Activated T-cell treated with anti-CD3 and anti-CD28 coated beads, Interleukin-2, amount 50 U/mL, for 48 hours (primary cell): ENCODE results near the gene MRTO4.
"Not testable (repeated sequence)": the region's sequence is repeated elsewhere in the genome, so short reads cannot be mapped to it uniquely, and the experiment has no call there.

Source experiments
- DNase-seq, 2 experiments: peaks; one replicate each; pipeline ENCODE4 v3.0.0-alpha.2; 2020

Gene MRTO4

GRCh38 chr1:19273106-19273843, 21.7 kb downstream of the MRTO4 start:
- DNase-seq: no peak

DNA sequence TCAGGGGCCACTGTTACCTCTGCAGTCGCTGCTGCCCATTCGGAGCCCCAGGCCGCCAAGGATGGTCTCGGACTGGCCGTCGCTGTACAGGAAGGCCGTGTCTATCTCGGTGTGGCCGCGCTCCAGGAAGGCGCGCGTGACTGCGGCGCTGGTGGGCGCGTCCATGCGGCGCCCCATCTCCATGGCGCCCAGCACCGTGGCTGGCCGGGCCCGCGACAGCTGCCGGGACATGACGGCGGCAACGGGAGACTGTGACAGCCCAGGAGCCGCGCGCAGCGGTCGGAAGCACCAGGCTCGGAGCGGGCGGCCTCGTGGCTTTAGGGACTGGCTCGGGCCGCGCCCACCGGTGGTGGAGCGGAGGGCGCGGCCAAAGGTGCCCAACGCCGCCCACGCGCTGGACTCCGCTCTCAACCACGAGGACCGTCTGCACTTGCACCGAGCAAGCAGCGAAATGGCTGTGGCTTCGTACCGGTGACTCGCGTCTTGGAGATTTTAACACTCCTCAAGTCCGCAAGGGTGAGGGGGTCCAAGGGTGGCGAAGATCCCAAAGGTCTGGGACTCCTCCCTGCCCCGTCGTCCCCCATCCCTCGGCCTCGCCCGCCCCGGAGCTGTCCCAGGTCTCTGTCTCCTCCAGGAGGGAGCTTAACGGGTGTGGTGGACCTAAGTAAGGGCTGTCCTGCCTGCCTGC, 22.4 kb downstream of the MRTO4 start:
- not testable (repeated sequence) for DNase-seq

GRCh38 chr1:19274636-19275035, 23.0 kb downstream of the MRTO4 start:
- no peak for DNase-seq

GRCh38 chr1:19283891-19284290, 32.3 kb downstream of the MRTO4 start:
- DNase-seq: no peak

DNA sequence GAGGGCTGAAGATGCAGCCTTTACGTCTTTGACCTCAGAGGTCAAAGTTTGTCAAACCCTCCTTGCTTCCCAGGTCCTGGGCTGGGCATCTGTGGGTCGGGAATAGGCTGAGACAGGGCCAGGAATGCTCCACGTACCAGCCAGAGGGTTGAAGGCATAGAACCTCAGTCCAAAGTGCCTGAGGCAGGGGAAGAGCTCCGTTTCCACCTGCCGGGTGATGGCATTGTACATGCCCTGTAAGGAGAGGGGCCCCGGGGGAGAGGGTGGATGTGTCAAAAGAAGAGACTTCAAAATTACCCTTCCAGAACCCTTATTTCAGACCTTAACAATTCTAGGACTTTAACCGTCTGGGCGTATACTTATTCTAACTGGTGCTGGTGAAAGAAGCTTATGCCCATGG, 33.3 kb downstream of the MRTO4 start:
- no peak for DNase-seq

GRCh38 chr1:19285366-19285765, 33.8 kb downstream of the MRTO4 start:
- not testable (repeated sequence) for DNase-seq

DNA sequence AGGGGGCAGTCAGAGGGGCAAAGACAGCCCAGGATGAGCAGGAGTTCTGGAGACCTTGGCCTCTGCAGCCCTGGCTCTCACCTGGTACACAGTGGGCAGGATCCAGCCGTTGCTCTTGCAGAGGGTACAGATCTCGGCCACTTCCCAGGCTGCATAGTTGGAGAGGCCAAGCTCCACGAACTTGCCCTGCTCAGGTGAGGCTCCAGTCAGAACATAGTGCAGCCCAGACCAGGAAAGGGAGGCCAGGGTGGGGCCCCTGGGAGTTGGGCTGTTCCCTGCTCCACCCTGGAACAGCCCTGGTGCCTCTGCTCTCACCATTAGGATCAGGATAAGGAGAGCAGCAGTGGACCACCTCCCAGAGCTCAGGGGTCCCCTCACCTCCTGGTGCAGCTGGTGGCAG, 34.2 kb downstream of the MRTO4 start:
- not testable (repeated sequence) for DNase-seq

- no peak for DNase-seq
These were observed 36.0 kb downstream of the MRTO4 start for GRCh38 chr1:19287436-19288185.

DNA sequence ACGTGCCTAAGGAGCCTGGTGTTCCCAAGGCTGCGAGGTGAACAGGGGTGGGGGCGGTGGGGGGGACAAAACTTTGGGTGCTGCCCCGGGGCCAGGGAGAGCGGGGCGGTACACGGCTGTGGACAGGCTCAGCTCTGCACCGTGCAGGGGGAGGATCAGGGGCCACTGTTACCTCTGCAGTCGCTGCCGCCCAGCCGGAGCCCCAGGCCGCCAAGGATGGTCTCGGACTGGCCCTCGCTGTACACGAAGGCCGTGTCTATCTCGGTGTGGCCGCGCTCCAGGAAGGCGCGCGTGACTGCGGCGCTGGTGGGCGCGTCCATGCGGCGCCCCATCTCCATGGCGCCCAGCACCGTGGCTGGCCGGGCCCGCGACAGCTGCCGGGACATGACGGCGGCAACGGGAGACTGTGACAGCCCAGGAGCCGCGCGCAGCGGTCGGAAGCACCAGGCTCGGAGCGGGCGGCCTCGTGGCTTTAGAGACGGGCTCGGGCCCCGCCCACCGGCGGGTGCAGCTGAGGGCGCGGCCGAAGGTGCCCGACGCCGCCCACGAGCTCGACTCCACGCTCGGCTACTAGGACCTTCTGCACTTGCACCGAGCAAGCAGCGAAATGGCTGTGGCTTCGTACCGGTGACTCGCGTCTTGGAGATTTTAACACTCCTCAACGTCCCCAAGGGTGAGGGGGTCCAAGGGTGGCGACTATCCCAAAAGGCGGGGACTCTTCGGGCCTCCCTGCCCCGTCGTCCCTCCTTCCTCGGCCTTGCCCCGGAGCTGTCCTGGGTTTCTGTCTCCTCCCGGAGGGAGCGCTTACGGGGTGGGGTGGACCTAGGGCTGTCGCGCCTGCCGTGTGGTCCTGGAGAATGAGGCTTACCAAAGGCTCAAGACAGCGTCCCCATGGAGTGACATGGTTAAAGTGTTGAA, 37.0 kb downstream of the MRTO4 start, which contains the start of gene AKR7A3:
Gene AKR7A3, minus strand, starts transcription at position 447 of the 918 bp plus-strand sequence. Its CDS starts 61 bp downstream, at position 386.
- peak; percentile 72 to 80 for DNase-seq

DNA sequence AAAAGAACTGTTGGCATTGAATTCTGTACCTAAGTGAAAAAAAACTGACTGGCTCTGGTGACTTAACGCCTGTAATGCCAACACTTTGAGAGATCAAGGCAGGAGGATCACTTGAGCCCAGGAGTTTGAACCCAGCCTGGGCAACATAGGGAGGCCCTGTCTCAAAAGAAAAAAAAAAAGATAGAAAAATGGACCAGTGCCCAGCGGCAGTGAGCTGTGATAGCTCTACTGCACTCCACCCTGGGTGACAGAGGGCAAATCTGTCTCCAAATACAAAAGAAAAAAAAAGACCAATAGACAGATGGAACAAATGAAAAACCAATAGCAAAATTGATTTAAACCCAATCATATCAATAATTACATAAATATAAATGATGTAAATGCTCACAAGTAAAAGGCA, 37.6 kb downstream of the MRTO4 start:
- DNase-seq: no peak

DNA sequence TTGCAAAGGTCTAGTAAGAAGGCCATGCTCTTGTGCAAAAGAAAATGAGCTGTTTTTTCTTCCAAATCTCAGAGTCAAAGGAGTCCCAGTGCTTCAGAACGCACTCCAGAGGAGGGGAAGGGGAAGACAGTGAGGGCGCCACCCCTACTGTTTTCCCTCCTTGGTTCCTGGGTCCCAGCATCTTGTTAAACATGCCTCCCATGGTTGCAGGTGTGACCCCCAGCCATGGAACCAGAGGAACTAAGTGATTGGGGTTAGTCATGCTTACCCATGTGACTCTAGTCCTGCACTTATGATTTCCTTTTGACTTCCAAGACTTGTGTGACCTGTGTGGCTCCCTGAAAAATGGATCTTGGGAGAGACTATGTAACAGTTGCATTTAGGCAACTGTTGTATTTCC, 43.0 kb downstream of the MRTO4 start:
- no peak for DNase-seq

DNA sequence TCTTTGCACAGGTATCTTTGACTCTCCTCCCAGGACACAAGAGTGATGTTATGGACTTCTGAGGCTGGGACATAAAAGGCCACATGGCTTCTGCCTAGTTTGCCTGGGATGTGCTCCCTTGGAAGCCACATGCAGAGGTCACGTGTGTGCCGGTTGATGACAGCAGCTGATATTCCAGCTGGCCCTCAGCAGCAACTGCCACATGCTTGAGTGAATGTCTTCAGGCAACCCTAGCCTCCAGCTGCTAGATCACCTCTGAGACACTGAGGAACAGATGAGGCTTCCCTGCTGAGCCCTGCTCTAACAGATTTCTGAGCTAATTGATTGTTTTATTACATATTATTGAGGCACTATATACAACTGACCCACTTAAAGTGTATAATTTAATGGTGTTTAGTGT, 48.6 kb downstream of the MRTO4 start:
- no peak for DNase-seq

GRCh38 chr1:19304081-19304480, 52.5 kb downstream of the MRTO4 start:
- DNase-seq: not testable (repeated sequence)

GRCh38 chr1:19305880-19306279, 54.3 kb downstream of the MRTO4 start:
- DNase-seq: no peak

DNA sequence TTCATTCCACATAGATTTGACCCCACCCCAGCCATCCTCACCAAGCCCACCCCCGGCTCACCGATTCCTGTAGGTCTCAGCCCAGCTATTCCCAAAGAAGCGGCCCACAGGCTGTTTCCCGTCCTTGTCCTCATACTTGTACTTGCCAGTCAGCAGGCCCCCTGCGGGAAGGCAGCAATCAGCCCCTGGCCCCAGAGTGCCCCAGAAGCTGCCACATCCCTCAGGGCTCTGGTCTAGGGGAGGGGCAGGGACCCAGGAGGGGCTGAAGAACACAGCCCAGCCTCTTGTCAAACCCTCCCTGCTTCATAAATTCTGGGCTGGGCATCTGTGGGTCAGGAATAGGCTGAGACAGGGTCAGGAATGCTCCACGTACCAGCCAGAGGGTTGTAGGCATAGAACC, 55.3 kb downstream of the MRTO4 start:
- no peak for DNase-seq

DNA sequence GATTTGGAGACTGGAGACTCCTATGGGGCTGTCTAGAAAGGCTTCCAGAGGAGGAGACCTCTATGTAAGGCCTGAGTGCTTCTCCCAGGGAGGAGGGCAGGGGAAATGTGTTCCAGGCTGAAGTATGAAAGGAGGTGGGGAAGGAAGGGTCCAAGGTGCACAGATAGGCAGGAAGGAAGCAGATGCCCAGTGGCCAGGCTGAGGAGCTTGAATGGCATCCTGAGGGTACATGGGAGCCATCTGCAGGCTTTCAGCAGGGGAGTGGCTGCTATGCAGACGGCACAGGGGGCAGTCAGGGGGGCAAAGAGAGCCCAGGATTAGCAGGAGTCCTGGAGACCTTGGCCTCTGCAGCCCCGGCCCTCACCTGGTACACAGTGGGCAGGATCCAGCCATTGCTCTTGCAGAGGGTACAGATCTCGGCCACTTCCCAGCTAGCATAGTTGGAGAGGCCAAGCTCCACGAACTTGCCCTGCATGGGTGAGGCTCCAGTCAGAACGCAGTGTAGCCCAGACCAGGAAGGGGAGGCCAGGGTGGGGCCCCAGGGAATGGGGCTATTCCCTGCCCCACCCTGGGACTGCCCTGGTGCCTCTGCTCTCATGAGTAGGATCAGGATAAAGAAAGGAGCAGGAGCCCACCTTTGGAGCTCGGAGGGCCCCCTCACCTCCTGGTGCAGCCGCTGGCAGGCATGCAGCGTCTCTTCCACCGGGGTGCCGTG, 56.3 kb downstream of the MRTO4 start:
- DNase-seq: no peak

DNA sequence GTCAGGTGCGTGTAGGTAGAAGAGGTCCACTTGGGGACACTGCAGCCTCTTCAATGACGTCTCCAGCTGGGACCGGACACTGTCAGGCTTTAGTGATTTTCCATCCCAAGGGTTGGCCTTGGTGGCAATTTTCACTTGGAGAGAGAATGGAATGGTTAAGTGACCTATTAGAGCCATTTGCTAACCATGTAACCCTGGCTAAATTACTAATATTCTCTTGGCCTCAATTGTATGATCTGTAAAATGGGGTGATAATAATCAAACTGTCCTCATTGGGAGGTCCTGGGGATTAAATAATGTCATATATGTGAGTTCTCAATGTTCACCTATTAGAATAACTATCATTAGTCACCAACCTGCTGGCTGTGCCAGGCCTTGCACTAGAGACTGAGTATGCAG, 56.9 kb downstream of the MRTO4 start:
- DNase-seq: no peak

GRCh38 chr1:19309123-19309813, 57.7 kb downstream of the MRTO4 start:
- DNase-seq: no peak
